ENCODE measurements around the gene RIPK3.

RIPK3 gene

DNA sequence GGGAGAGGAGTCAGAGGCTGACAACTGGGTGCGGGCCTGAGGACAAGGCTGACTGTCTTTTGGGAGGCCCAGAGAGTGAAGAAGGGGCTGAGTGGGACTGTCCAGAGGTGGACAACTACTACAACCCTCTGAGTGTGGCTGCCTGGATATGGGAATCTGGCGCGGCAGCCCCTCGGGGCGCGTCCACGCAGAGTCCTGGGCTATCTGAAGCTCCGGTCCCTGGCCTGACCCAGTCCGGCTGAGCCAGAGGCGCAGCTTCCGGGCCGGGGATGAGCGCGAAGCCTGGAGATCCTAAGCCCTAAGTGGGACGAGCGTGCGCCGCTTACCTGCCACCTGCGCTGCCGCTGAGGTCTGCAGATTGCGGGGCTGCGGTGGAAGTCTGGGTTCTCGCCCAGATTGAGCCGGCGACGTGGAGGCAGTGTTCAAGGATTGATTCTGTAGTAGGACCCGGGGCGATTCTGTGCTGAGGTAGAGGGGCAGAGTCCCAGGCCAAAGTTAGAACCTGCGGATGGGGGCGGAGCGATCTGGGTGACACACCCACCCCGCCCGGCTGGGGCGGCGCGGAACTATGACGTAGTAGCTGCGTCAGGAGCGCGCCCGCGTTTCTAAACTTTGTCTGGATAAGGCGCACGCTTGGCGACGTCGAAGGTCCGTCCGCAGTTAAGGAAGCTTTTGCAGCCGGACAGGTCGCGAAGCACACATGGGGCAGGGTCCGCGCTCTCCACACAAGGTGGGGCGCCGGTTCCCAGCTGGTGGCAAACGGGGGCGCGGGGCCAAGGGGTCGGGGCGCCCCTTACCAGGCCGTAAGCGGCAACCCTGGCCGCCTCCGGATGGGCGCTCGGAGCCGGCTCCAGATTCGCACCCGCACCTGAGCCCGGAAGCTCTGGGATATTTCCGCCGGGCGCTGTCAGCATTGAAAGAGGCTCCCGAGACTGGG is 40.3 kb downstream of the RIPK3 start, which contains the start of the genes DHRS1 and NOP9:
TSS of gene DHRS1 (minus strand) at position 526 of the 937 bp plus-strand sequence. CDS start 674 bp downstream, outside the sequence.
TSS of gene NOP9 (plus strand) at position 596 of the 937 bp plus-strand sequence. CDS start at position 701, 105 bp downstream.
- peak; percentile 59 for DNase-seq

DNA sequence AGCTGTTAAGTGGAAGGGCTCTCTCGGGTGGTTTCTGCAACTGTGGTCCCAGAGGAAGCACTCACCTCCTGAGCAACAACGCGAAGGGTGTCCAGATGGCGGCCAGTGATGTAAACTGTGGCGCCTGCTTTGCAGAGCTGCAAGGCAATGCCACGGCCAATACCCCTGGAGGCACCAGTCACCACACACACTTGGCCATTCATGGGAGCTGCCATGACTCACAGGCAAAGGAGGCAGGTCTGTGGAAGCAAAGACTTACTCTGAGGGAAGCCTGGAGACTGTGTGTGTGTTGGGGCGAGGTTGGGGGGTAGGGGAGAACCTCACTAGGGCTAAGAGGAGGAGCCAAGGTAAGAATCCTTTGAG is 40.9 kb downstream of the RIPK3 start:
- no peak for DNase-seq

DNA sequence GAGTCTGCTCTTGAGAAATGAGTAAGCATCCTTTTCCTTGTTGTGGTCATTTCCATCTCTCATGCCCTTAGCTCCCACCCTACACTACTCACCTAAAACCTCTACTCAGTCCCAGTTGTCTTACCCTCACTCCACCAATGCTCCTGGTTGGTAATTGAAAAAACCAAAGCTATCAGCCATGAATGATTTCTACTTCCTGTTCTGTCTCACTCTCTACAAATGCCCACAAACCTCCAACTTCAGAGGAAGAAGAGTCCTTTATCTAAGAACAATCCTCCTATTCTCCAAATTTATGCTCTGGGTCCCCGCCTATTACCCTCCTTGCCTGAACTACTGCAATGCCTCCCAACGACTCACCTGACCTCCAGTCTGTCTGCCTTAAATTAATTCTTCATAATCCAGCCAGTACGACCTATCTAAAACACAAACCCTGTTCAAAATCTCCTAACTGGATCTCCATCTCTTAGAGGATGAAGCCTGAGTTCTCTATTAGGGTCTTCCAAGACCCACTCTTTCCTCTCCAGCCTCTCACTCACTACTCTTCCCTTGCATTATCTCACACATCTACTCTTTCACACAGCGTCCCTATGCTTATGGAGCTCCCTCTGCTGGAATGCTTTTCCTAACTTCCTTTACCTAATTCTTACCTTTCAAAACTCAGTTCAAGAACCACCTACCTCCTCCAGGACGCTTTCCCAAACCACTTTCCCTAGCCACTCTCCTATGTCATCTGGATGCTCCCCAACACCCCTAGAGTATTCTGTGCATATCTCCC is 42.4 kb downstream of the RIPK3 start:
- no peak for DNase-seq

DNA sequence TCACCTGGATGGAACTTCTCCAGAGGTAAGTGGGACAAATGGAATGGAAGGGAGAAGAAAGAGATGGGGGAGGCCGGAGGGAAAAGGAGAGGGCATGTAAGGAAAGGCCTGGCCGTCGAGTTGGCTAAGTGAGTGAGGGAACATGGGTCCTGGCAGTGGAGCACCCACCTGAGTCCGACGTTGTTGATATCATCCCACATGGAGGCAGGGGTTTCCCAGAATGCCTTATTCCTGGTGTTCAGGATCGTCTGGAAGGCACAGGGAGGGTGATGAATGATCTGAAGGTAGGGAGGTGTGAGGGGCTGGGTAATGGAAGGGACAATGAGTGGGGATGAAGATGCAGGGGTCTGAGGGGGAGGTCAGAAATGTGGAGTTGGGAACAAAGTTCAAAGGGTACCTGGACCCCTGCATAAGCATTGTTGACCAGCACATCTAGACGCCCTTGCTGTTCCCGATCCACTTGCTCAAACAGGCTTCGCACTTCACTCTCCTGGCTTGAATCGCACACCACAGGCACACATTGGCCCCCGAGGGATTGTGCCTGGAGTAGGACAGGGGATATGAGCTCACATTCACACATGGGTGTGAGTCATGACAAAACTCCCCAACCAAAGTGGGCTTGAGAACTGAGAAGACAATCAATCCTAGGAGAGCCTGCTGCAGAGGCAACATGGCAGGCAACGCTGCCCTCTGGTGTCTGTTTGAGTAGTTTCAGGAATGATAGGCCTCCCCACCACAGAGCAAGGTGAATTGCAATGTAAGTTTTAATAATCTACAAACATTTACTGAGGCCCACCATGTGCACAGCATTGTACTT is 43.2 kb downstream of the RIPK3 start:
- no peak for DNase-seq

DNA sequence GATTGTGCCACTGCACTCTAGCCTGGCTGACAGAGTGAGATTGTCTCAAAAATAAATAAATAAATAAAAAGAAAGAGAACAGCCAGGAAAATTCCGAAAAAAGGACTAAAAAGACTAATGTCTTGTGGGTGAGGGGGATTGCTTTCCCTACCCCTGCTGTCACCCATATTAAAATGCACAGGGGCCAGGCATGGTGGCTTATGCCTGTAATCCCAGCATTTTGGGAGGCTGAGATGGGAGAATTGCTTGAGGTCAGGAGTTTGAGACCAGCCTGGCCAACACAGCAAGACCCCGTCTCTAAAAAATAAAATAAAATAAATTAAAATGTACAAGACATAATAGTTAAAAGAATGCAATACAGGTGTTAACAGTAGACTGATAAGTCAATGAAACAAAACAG is 46.3 kb downstream of the RIPK3 start:
- no peak for DNase-seq

DNA sequence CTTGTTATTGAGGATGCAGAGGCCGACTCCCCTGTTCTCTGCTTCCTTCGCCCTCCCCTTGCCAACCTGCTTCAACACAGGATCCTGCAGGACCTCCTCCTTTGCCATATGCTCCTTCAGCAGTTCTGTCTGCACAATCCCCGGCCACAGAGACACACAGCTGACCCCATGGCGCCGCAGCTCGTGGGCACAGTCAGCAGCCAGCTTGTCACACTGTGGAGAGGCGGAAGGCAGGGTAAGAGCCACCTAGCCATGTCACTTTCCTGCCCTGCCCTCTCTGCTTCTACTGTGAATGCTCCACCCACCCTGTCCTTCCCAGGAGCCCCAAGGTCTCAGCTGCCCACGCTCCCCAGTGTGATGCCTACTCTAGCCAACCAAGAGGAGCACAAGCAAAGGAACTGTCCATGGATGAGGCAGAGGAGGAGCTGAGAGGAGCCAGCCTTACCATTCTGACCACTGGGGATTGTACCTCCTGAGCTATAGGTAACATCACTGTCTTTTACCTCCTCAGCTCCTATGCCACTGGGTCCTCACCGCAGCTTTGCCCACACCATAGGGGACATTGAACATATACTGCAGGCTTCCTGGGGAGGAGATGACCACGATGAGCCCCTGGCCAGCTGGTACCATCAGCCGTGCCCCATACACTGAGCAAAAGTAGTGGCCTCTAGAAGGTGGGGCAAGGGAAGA is 47.5 kb downstream of the RIPK3 start:
- no peak for DNase-seq

DNA sequence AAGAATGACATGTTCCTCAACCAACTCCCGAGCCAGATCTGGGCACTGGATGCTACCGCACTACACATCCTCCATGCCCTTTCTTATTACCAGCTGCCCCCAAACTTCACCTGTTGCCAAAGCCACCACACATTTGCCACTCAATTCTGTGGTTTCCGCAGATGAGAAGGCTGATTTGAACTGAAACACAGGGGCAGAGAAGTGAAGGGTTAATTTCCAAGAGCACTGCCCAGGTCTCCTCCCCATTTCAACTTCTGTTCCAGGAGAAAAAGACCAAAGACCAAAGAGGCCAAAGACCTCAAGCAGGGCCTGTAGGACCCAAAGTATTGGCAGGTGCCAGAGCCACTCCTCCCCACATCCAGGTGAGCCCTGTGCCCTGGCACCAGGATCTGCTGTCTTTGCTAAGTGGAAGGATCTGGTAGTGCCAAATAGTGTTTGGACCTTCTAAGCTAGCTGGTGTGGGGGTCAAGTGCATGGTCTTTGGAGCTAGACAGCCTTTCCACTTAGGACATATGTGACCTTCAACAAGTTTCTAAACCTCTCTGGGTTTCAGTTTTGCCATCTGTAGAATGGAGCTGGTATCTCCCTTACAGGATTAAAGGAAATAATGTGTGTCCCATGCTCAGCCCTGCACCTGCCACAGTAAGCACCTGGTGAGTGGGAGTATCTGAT is 48.2 kb downstream of the RIPK3 start:
- DNase-seq: no peak

DNA sequence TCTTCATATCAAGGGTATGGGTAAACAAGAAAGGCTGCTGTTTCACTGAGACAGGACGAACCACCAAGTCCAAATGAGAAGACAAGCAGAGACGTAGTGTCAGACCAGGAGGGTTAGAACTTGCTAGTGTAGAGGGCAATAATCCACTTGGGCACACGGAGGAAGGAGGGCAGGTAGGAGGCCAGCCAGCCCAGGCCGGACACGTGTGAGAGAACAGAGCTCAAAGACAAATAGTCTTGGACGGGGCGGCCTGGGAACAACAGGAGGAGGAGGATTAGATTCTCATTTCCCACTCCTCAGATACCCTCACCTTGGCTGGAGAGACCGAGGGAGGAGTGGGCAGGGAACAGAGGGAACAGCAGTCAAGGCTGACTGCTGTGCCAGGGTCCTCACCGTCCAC is 49.0 kb downstream of the RIPK3 start:
- DNase-seq: no peak

DNA sequence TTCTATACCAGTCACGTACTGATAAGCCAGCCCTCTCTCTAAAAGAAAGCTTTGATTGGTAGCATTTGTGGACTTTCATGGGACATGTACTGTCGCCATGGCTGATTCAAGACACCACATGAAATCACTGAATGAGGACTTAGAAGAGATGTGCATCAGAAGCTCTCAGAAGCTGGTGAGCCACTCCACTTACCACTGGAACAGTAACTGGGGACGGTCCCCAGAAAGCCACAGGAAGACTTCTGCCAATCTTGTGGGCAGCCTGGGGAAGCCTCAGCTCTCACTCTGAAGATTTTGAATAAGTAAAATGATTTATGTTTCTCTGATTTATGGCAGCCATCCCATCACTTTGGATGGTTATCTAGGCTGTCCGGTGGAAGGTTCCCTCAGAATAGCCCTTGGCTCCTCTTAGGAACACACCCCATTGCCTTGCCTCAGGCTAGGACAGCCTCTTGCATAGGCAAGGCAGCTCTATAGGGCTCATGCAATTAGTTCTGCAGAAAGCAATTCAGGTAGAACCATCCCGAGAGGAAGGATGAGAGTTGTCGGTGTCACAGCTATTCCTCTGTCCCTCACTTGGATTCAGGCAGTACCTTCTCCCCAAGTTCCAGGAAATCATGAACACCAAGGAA is 50.0 kb downstream of the RIPK3 start:
- DNase-seq: no peak

DNA sequence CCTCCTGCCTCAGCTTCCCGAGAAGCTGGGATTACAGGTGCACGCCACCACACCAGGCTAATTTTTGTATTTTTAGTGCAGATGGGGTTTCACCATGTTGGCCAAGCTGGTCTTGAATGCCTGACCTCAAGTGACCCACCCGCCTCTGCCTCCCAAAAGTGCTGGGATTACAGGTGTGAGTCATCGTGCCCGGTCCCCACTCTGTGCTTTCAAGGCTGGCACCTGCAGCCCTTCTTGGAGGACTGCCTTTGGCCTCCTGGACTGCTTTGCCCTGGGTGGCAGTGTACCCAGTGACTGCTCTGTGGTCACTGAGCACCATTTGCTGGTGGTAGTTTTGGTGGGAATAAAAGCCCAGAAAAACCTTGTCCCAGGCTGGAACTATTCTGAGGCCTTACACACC is 52.8 kb downstream of the RIPK3 start:
- DNase-seq: no peak
